Kasumi-1 (cell line): ENCODE data around the gene SPATA18.
"Not testable (repeated sequence)": the region's sequence is repeated elsewhere in the genome, so short reads cannot be mapped to it uniquely, and the experiment has no call there.

Experiments
- DNase-seq, 2 experiments: peaks; one replicate each; lab custom pipeline; 2025; lab: John Stamatoyannopoulos, UW

The SPATA18 gene

GRCh38 chr4:52106191-52106590 is 55.1 kb downstream of the SPATA18 start:
- peak; percentile 64 to 73 for DNase-seq

GRCh38 chr4:52106660-52107059 is 55.6 kb downstream of the SPATA18 start:
- DNase-seq: no peak

DNA sequence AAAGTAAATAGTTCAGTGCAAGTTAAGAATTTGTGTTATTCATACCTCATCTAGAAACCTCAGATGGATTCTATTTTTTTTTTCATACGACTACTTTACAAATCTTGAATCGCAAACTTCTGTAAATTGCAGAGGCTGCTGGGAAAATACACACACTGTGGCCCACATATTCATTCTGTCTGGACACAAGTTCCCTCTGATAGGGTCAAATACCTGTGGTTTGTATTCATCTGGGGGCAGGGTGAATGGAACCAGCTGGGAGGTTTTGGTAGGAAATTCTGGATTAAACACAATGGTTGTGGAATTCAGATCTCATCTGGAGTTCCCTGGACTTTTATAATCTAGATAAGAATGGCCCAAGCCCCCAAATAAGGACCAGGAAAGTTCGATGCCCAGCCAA is 56.2 kb downstream of the SPATA18 start:
- no peak for DNase-seq

GRCh38 chr4:52107745-52108144 is 56.6 kb downstream of the SPATA18 start:
- DNase-seq: peak; percentile 32 to 48

DNA sequence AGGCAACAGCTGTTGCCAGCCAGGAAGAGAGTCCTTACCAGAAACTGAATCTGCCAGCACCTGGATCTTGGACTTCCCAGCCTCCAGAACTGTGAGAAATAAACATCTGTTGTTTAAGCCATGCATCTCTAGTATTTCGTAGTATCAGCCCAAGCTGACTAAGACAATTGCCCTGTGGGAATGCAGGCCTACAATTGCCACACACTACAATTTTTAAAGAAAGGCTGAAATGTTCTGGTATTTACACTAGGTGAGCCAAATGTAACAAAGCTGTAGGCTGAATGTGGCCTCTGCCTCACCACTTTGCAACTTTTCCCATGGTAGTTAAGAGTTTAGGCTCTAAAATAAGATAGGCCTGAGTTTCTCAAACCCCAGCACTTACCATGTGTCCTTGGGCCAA is 59.1 kb downstream of the SPATA18 start:
- no peak for DNase-seq

GRCh38 chr4:52111995-52112394 is 60.9 kb downstream of the SPATA18 start:
- no peak for DNase-seq

DNA sequence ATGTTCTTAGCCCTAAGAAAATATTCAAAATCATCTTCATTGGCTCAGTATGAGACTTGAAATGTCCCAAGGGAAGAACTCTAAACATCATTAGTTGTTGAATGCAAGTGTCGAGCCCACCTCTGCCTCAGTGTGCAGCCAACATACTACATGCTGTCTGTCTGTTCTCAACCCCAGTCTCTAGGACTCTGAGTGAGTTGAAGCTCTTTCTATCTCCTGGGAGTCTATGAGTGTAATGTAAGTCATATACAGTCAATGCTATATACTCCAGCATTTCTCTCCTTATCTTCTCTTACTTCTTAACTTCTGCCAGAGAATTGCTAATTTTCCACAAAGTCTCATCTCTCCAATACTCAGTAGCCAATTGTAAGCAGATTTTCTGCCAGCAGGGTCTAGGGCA is 61.3 kb downstream of the SPATA18 start:
- DNase-seq: no peak

DNA sequence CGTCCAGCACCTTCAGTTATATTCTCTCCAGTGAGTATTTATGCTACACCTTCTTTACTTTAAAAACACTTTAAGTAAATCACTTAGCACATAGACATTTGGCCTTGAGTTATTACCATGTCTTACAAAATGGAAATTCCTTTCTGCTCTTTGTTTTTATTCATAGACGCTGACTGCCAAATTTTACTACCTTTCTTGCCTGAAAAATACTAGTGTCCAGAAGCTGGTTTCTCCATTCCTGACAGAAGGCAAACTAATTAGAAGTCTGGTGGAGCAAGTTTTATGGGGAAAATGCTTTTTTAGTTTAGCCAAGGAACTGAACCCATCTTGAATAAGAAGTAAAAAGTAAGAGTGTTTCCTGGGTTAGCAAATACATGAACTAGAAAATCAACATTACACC is 65.5 kb downstream of the SPATA18 start:
- no peak for DNase-seq

DNA sequence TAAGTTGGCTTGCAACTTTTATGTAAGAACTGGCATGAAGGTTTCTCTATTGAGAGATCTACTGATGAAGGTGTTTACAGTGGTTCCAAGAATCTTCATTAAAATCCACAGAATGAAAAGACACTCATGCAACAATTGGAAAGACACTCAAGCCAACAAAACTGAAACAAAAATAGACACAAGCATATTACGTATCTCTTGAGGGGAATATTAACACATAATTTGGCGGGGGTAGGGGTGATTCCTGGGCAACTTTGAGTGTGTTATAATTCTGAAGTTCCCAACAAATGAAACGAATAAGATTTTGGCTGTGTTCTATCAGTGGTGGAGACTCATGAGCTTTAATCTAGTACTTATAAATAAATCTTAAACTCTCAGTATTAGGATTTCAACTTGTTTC is 75.1 kb downstream of the SPATA18 start:
- no peak for DNase-seq

- no peak for DNase-seq
Observed at GRCh38 chr4:52126966-52127365, 75.9 kb downstream of the SPATA18 start.

- DNase-seq: no peak
Observed at GRCh38 chr4:52135171-52135570, 84.1 kb downstream of the SPATA18 start.

DNA sequence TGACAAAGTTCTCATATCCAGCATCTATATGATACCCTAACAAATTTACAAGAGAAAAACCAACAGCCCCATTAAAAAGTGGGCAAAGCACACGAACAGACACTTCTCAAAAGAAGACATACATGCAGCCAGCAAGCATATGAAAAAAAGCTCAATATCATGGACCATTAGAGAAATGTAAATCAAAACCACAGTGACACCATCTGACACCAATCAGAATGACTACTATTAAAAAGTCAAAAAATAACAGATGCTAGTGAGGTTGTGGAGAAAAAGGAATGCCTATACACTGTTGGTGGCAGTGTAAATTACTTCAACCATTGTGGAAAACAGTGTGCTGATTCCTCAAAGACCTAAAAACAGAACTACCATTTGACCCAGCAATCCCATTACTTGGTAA is 86.0 kb downstream of the SPATA18 start:
- DNase-seq: not testable (repeated sequence)

DNA sequence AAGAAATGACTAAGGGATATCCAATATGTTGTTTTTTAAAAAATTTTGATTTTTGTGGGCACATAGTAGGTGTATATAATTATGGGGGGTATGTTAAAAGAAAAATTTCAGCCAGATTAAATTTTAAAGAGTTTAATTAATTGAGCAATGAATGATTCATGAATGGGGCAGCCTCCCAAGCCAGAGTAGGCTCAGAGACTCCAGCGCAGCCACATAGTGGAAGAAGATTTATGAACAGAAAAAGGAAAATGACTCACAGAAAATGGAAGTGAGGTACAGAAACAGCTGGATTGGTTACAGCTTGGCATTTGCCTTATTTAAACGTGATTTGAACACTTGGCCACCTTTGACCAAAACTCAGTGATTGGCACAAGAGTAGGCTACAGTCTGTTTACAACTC is 91.7 kb downstream of the SPATA18 start:
- DNase-seq: no peak

GRCh38 chr4:52143815-52144214 is 92.7 kb downstream of the SPATA18 start:
- peak; percentile 37 to 40 for DNase-seq

DNA sequence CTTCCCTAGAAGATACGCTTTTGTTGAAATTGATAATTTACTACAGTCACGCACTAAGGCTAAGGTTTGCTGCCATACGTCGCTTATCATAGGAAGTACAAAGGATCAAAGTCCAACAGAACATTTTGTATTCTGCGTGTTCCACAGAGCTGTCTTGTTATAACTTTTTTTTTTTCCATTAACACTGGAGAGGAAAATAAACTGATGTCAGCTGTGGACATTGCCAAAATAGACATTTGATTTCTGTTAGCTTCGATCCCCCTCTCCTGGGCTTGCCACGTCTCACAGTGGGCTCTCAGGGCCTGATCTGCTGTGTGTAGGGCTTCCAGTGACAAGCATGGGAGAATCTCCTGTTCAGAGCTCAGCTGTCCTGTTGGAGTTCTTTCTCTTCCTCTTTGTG is 93.3 kb downstream of the SPATA18 start:
- DNase-seq: no peak
